T-helper 2 cell treated with Interferon-gamma antibody and Interleukin-4, amounts not matched to agents 5 μg/mL and 100 μg/mL, for 36 hours (primary cell): Measurements from ENCODE around the gene POLR1C.
"Not testable (repeated sequence)": the region's sequence is repeated elsewhere in the genome, so short reads cannot be mapped to it uniquely, and the experiment has no call there.

Experiments
- DNase-seq: peaks from one replicate; pipeline ENCODE4 v3.0.0; 2021; ENCODE audit warnings: low spot score
- H3K27ac Mint-ChIP-seq: one replicate; pipeline ENCODE4 v1.8.0; 2021; ENCODE audit warnings: mild to moderate bottlenecking, mixed read lengths
- H3K27me3 Mint-ChIP-seq: one replicate; pipeline ENCODE4 v1.8.0; 2021; ENCODE audit warnings: low read depth, mixed read lengths
- H3K36me3 Mint-ChIP-seq: one replicate; pipeline ENCODE4 v1.8.0; 2021; ENCODE audit warnings: low read depth, mixed read lengths
- H3K4me1 Mint-ChIP-seq: one replicate; pipeline ENCODE4 v1.8.0; 2021; ENCODE audit warnings: low read depth, mixed read lengths
- H3K4me3 Mint-ChIP-seq: one replicate; pipeline ENCODE4 v1.8.0; 2022; ENCODE audit warnings: mild to moderate bottlenecking, moderate library complexity, mixed read lengths
- H3K9me3 Mint-ChIP-seq: one replicate; pipeline ENCODE4 v1.8.0; 2021; ENCODE audit warnings: mixed read lengths

The POLR1C gene

GRCh38 chr6:43539409-43539808 is 22.5 kb downstream of the POLR1C start:
- not testable (repeated sequence) for H3K27ac Mint-ChIP-seq, H3K4me3 Mint-ChIP-seq, H3K27me3 Mint-ChIP-seq, DNase-seq, H3K4me1 Mint-ChIP-seq, H3K9me3 Mint-ChIP-seq
- H3K36me3 Mint-ChIP-seq = peaks cover 32% of the 10 kb centered on the region

GRCh38 chr6:43540507-43540906 is 23.6 kb downstream of the POLR1C start:
- Mint-ChIP-seq H3K27me3 (no peaks in the 10 kb centered on the region), H3K4me3 (no peak overlapping the region), H3K9me3 (no peaks in the 10 kb centered on the region), H3K27ac (no peak overlapping the region), H3K36me3 (peaks cover 38% of the 10 kb centered on the region), H3K4me1 (peaks cover 1% of the 10 kb centered on the region)
- no peak for DNase-seq

GRCh38 chr6:43541774-43542471 is 25.0 kb downstream of the POLR1C start:
- peaks cover 48% of the 10 kb centered on the region for H3K36me3 Mint-ChIP-seq
- H3K9me3 Mint-ChIP-seq = no peaks in the 10 kb centered on the region
- H3K27me3 Mint-ChIP-seq = no peaks in the 10 kb centered on the region
- H3K27ac Mint-ChIP-seq = no peak overlapping the region
- no peak for DNase-seq
- H3K4me1 Mint-ChIP-seq = peaks cover 1% of the 10 kb centered on the region
- no peak overlapping the region for H3K4me3 Mint-ChIP-seq

- DNase-seq = no peak
- peaks cover 53% of the 10 kb centered on the region for H3K36me3 Mint-ChIP-seq
- H3K27ac Mint-ChIP-seq = no peak overlapping the region
- no peaks in the 10 kb centered on the region for H3K9me3 Mint-ChIP-seq
- peaks cover 1% of the 10 kb centered on the region for H3K4me1 Mint-ChIP-seq
- no peaks in the 10 kb centered on the region for H3K27me3 Mint-ChIP-seq
- H3K4me3 Mint-ChIP-seq = no peak overlapping the region
Observed at GRCh38 chr6:43544461-43544860, 27.6 kb downstream of the POLR1C start.

GRCh38 chr6:43547222-43547621 is 30.3 kb downstream of the POLR1C start:
- DNase-seq = no peak
- Mint-ChIP-seq H3K4me3 (no peak overlapping the region), H3K36me3 (peaks cover 55% of the 10 kb centered on the region), H3K9me3 (no peaks in the 10 kb centered on the region), H3K27ac (peak overlapping the region; percentile 1), H3K27me3 (no peaks in the 10 kb centered on the region), H3K4me1 (no peaks in the 10 kb centered on the region)

- not testable (repeated sequence) for H3K27ac Mint-ChIP-seq
Observed at GRCh38 chr6:43557620-43558019, 40.7 kb downstream of the POLR1C start.

GRCh38 chr6:43559328-43559727 is 42.4 kb downstream of the POLR1C start:
- Mint-ChIP-seq H3K27me3 (no peaks in the 10 kb centered on the region), H3K4me3 (no peak overlapping the region), H3K9me3 (no peaks in the 10 kb centered on the region), H3K36me3 (peaks cover 62% of the 10 kb centered on the region), H3K27ac (no peak overlapping the region), H3K4me1 (no peaks in the 10 kb centered on the region)
- no peak for DNase-seq

More at GRCh38 chr6:43557620-43558019, 40.7 kb downstream of the POLR1C start:
- H3K36me3 Mint-ChIP-seq = peaks cover 67% of the 10 kb centered on the region
- not testable (repeated sequence) for H3K27me3 Mint-ChIP-seq, H3K9me3 Mint-ChIP-seq, H3K4me1 Mint-ChIP-seq, DNase-seq, H3K4me3 Mint-ChIP-seq

GRCh38 chr6:43570876-43571441 is 54.1 kb downstream of the POLR1C start:
- H3K27ac Mint-ChIP-seq = peak overlapping the region; percentile 91
- peak; percentile 27 for DNase-seq
- H3K36me3 Mint-ChIP-seq = peaks cover 41% of the 10 kb centered on the region
- peak overlapping the region; percentile 37 for H3K4me3 Mint-ChIP-seq
- no peaks in the 10 kb centered on the region for H3K9me3 Mint-ChIP-seq
- H3K4me1 Mint-ChIP-seq = peaks cover 20% of the 10 kb centered on the region
- H3K27me3 Mint-ChIP-seq = no peaks in the 10 kb centered on the region
